Stimulated activated CD4-positive, alpha-beta T cell treated with anti-CD3 and anti-CD28 coated beads, Interleukin-15, amount 100 ng/mL, for 1 hour (primary cell): ENCODE measurements around the gene F11.
"Not testable (repeated sequence)": the region's sequence is repeated elsewhere in the genome, so short reads cannot be mapped to it uniquely, and the experiment has no call there.

Experiments used
- DNase-seq, 2 donors: peaks; one replicate each; pipeline ENCODE4 v3.0.0-alpha.2; 2020; ENCODE audit warnings: low read depth in 1 of 2, low spot score in 1 of 2

Gene F11

GRCh38 chr4:186265683-186266652 is at the start of gene F11:
F11 (plus strand) TSS chr4:186266189; CDS start chr4:186267137, 948 bp downstream.
- DNase-seq = no peak

GRCh38 chr4:186216465-186217024 is 49.4 kb upstream of the F11 start:
- no peak for DNase-seq

- DNase-seq = no peak
Observed at GRCh38 chr4:186217733-186218293, 48.2 kb upstream of the F11 start.

GRCh38 chr4:186221624-186222023 is 44.4 kb upstream of the F11 start:
- no peak for DNase-seq

- no peak for DNase-seq
Observed at GRCh38 chr4:186225848-186226247, 40.1 kb upstream of the F11 start.

GRCh38 chr4:186226521-186227189 is 39.3 kb upstream of the F11 start:
- no peak for DNase-seq

GRCh38 chr4:186227221-186227620 is 38.8 kb upstream of the F11 start, which contains the start of gene KLKB1:
KLKB1 (plus strand) TSS chr4:186227507; CDS start chr4:186228196, 689 bp downstream.
- no peak for DNase-seq

- DNase-seq = no peak
Observed at GRCh38 chr4:186227744-186228513, 38.1 kb upstream of the F11 start.

GRCh38 chr4:186228514-186228894 is 37.5 kb upstream of the F11 start:
- DNase-seq = no peak

GRCh38 chr4:186234367-186234766 is 31.6 kb upstream of the F11 start:
- no peak for DNase-seq

- no peak for DNase-seq
Observed at GRCh38 chr4:186236126-186236525, 29.9 kb upstream of the F11 start.

- no peak for DNase-seq
Observed at GRCh38 chr4:186240452-186240847, 25.5 kb upstream of the F11 start.

GRCh38 chr4:186240848-186241491 is 25.0 kb upstream of the F11 start:
- DNase-seq = no peak

GRCh38 chr4:186241616-186242015 is 24.4 kb upstream of the F11 start:
- DNase-seq = no peak

- not testable (repeated sequence) for DNase-seq
Observed at GRCh38 chr4:186242031-186242430, 24.0 kb upstream of the F11 start.

- DNase-seq = no peak
Observed at GRCh38 chr4:186243331-186243730, 22.7 kb upstream of the F11 start.

GRCh38 chr4:186244835-186245234 is 21.2 kb upstream of the F11 start:
- DNase-seq = no peak

GRCh38 chr4:186247062-186247752 is 18.8 kb upstream of the F11 start:
- DNase-seq = not testable (repeated sequence)

- DNase-seq = no peak
Observed at GRCh38 chr4:186248643-186249042, 17.3 kb upstream of the F11 start.
